Neural progenitor cell (in vitro differentiated cells): ENCODE data around the gene NCF2. TPM values are rescaled to one million over a fixed set of nuclear protein-coding genes. Genes with fewer than 3 reads are reported as not detected.
A peak's percentile ranks its signal among the peaks of the same experiment; 100 is the strongest.

Experiments used
- DNase-seq: peaks from one replicate; pipeline ENCODE4 v3.0.0-alpha.2; 2016; ENCODE audit warnings: low spot score
- H2AFZ ChIP-seq: fragments of 200-600 bp; sonication (generic); replicated peaks from 2 replicates; pipeline ENCODE4 v1.6.1; 2016; ENCODE audit warnings: antibody characterized with exemption
- H3F3A ChIP-seq: fragments of 200-600 bp; sonication (generic); 2 replicates; pipeline ENCODE4 v1.6.1; 2016; ENCODE audit warnings: antibody characterized with exemption, low read depth
- H3K27ac ChIP-seq: fragments of 200-600 bp; sonication (generic); 2 replicates; pipeline ENCODE4 v1.5.1; 2016; ENCODE audit warnings: mild to moderate bottlenecking
- H3K27me3 ChIP-seq: fragments of 200-600 bp; sonication (generic); 2 replicates; pipeline ENCODE4 v1.6.1; 2016; ENCODE audit warnings: mild to moderate bottlenecking, moderate library complexity
- H3K36me3 ChIP-seq: fragments of 200-600 bp; sonication (generic); 2 replicates; pipeline ENCODE4 v1.5.1; 2016
- H3K4me1 ChIP-seq: fragments of 200-600 bp; sonication (generic); 2 replicates; pipeline ENCODE4 v1.6.1; 2016; ENCODE audit warnings: mixed run types
- H3K4me2 ChIP-seq: fragments of 200-600 bp; sonication (generic); 2 replicates; pipeline ENCODE4 v1.6.1; 2016
- H3K4me3 ChIP-seq: fragments of 200-600 bp; sonication (generic); 2 replicates; pipeline ENCODE4 v1.5.1; 2016
- H3K79me2 ChIP-seq: fragments of 200-600 bp; sonication (generic); 2 replicates; pipeline ENCODE4 v1.6.1; 2016; ENCODE audit warnings: low read depth
- H3K9ac ChIP-seq: fragments of 200-600 bp; sonication (generic); 2 replicates; pipeline ENCODE4 v1.6.1; 2016
- H3K9me3 ChIP-seq: fragments of 200-600 bp; sonication (generic); 2 replicates; pipeline ENCODE4 v1.5.1; 2016; ENCODE audit warnings: low read depth
- H4K20me1 ChIP-seq: fragments of 200-600 bp; sonication (generic); 2 replicates; pipeline ENCODE4 v1.6.1; 2016; ENCODE audit warnings: low read depth
- H3K27ac Mint-ChIP-seq: 3 replicates; pipeline ENCODE4 v1.8.0; 2021; ENCODE audit warnings: mixed read lengths
- H3K27me3 Mint-ChIP-seq: 2 replicates; pipeline ENCODE4 v1.8.0; 2022; ENCODE audit warnings: low read depth, mild to moderate bottlenecking, inconsistent platforms, moderate library complexity, mixed read lengths; ENCODE audit not compliant: insufficient read depth
- H3K36me3 Mint-ChIP-seq: 3 replicates; pipeline ENCODE4 v1.8.0; 2021; ENCODE audit warnings: mixed read lengths
- H3K4me1 Mint-ChIP-seq: 3 replicates; pipeline ENCODE4 v1.8.0; 2021; ENCODE audit warnings: mixed read lengths
- H3K4me3 Mint-ChIP-seq: 3 replicates; pipeline ENCODE4 v1.8.0; 2021; ENCODE audit warnings: mild to moderate bottlenecking, moderate library complexity, mixed read lengths
- H3K9me3 Mint-ChIP-seq: 3 replicates; pipeline ENCODE4 v1.8.0; 2020; ENCODE audit warnings: mixed read lengths
- EZH2 ChIP-seq: fragments of 200-600 bp; sonication (generic); IDR thresholded peaks from 2 replicates; pipeline ENCODE4 v1.6.1; 2017; ENCODE audit warnings: antibody characterized with exemption, mild to moderate bottlenecking, moderate library complexity
- EZH2phosphoT487 ChIP-seq: fragments of 200-600 bp; sonication (generic); IDR thresholded peaks from 2 replicates; pipeline ENCODE4 v1.6.1; 2017; ENCODE audit warnings: antibody characterized with exemption
- total RNA-seq: library from RNA; depleted of rRNA; stranded (reverse); fragments of >200 nt; gene quantifications from 2 replicates; pipeline ENCODE4 v1.2.3, GENCODE V29; 2015; ENCODE audit warnings: low replicate concordance
- TF ChIP-seq, protein P1 (sequence below): fragments of 200-600 bp; sonication (generic); IDR thresholded peaks from 2 replicates; pipeline ENCODE4 v1.5.1; 2017; ENCODE audit warnings: antibody characterized with exemption, mild to moderate bottlenecking

NCF2 gene
- total RNA-seq, 1 donor from 2014 or later = not detected

DNA sequence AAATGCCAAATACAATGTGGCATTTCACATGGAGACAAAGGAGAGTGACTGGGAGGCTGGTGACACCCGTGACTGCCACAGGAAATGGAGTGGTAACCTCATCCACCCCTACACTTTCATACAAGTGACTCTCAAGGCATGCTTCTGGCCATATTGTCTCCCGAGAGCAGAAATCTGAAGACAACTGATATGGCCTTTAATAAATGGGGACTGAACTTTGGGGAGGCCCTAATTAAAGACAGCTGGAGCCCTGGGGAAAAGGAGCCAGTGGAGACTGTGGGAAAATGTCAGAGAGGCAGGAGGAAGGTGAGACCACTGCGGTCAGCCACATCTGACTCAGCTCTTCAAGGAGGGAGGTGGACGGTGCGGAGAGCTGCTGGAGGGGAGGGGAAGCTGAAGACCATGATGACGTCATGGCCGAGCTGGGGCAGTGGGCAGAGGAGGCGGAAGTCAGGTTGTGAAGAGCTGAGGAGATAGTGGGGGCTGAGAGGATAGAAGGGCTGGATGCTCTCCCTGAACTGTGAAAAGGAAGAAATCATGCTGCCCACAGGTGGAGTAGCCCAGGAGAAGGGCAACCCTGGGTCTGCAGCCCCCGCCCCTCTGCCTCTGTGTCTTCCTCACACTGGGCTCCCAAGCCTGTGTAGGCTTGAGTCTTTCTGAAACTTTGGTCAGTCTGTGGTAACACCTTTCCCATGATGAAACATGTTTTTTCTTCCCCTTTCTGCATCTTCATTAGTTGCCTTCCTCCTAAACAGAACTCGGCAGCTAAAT is 14.0 kb upstream of the NCF2 start:
- no peak overlapping the region for H2AFZ ChIP-seq
- no peaks in the 10 kb centered on the region for H3K27me3 ChIP-seq
- H4K20me1 ChIP-seq = no peaks in the 10 kb centered on the region
- no peak for DNase-seq
- no peaks in the 10 kb centered on the region for H3K9me3 ChIP-seq
- no peak overlapping the region for H3K9ac ChIP-seq
- no peak overlapping the region for H3K4me3 ChIP-seq
- H3K9me3 Mint-ChIP-seq = no peaks in the 10 kb centered on the region
- H3K79me2 ChIP-seq = no peaks in the 10 kb centered on the region
- H3K27ac Mint-ChIP-seq = peak overlapping the region; percentile 44
- H3K4me1 Mint-ChIP-seq = peaks cover 6% of the 10 kb centered on the region
- H3K4me1 ChIP-seq = no peaks in the 10 kb centered on the region
- no peaks in the 10 kb centered on the region for H3F3A ChIP-seq
- peaks cover 7% of the 10 kb centered on the region for H3K27me3 Mint-ChIP-seq
- H3K4me3 Mint-ChIP-seq = no peak overlapping the region
- no peaks in the 10 kb centered on the region for H3K36me3 ChIP-seq
- H3K27ac ChIP-seq = no peak overlapping the region
- no peaks in the 10 kb centered on the region for H3K36me3 Mint-ChIP-seq
- H3K4me2 ChIP-seq = no peak overlapping the region
- TF ChIP-seq EZH2phosphoT487 = no peak
- TF ChIP-seq, protein P1, sequence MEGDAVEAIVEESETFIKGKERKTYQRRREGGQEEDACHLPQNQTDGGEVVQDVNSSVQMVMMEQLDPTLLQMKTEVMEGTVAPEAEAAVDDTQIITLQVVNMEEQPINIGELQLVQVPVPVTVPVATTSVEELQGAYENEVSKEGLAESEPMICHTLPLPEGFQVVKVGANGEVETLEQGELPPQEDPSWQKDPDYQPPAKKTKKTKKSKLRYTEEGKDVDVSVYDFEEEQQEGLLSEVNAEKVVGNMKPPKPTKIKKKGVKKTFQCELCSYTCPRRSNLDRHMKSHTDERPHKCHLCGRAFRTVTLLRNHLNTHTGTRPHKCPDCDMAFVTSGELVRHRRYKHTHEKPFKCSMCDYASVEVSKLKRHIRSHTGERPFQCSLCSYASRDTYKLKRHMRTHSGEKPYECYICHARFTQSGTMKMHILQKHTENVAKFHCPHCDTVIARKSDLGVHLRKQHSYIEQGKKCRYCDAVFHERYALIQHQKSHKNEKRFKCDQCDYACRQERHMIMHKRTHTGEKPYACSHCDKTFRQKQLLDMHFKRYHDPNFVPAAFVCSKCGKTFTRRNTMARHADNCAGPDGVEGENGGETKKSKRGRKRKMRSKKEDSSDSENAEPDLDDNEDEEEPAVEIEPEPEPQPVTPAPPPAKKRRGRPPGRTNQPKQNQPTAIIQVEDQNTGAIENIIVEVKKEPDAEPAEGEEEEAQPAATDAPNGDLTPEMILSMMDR = no peak
- no peak for TF ChIP-seq EZH2

DNA sequence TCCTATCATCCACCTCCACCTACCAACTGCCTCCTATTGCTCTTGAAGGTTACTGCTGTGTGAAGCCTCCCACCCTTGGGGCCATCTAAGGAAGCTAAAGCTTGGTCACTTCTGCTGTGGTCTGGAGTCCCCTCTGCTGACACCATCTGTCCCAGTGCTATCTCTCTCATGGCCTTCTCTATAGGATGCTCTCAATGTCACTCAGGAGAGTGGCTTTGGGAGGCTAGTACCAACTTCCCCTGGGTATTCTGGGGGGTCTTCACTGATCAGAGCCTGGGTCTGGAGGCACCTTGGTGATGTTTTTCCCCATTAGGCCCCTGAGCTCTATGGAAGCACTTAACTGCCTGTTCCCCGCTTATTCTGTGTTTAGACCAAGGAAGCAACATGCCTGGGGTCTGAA is 12.3 kb upstream of the NCF2 start:
- Histone ChIP-seq H3K27ac (no peak overlapping the region), H3K27me3 (no peaks in the 10 kb centered on the region), H3K9me3 (no peaks in the 10 kb centered on the region), H4K20me1 (no peaks in the 10 kb centered on the region), H3K4me2 (no peak overlapping the region), H3F3A (no peaks in the 10 kb centered on the region), H3K79me2 (no peaks in the 10 kb centered on the region), H3K4me1 (no peaks in the 10 kb centered on the region), H3K4me3 (no peak overlapping the region), H3K9ac (no peak overlapping the region), H2AFZ (no peak overlapping the region), H3K36me3 (no peaks in the 10 kb centered on the region)
- H3K36me3 Mint-ChIP-seq = no peaks in the 10 kb centered on the region
- no peak for DNase-seq
- peaks cover 13% of the 10 kb centered on the region for H3K4me1 Mint-ChIP-seq
- H3K27me3 Mint-ChIP-seq = peaks cover 7% of the 10 kb centered on the region
- no peaks in the 10 kb centered on the region for H3K9me3 Mint-ChIP-seq
- TF ChIP-seq EZH2 (no peak), EZH2phosphoT487 (no peak)
- TF ChIP-seq, protein P1 = no peak
- no peak overlapping the region for H3K27ac Mint-ChIP-seq
- no peak overlapping the region for H3K4me3 Mint-ChIP-seq

DNA sequence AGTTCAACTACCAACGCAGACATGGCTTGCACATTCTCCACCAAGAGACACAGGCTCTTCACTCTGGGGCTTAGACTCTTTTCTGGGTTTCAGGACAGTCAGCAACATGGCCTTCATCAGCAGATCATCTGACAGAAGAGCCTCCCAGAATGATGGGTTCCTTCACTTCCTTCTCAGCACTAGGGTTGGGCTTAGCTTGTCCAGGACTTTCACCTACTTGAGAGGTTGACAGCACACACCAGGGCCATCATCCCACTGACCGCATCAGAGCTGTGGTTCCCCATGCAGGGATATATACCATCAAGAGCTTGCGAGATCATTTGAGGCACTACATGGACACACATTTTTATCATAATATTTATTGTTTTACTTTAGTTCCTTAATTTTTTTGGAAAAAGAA is 10.4 kb upstream of the NCF2 start:
- Mint-ChIP-seq H3K4me1 (peaks cover 13% of the 10 kb centered on the region), H3K36me3 (no peaks in the 10 kb centered on the region), H3K27ac (no peak overlapping the region), H3K27me3 (peaks cover 4% of the 10 kb centered on the region), H3K4me3 (no peak overlapping the region), H3K9me3 (no peaks in the 10 kb centered on the region)
- H3K4me2 ChIP-seq = no peak overlapping the region
- no peaks in the 10 kb centered on the region for H3K27me3 ChIP-seq
- H3K79me2 ChIP-seq = no peaks in the 10 kb centered on the region
- H3K4me3 ChIP-seq = no peak overlapping the region
- no peaks in the 10 kb centered on the region for H3K9me3 ChIP-seq
- no peaks in the 10 kb centered on the region for H3K4me1 ChIP-seq
- no peak overlapping the region for H3K27ac ChIP-seq
- H3F3A ChIP-seq = no peaks in the 10 kb centered on the region
- TF ChIP-seq EZH2 (no peak), EZH2phosphoT487 (no peak)
- no peak overlapping the region for H3K9ac ChIP-seq
- no peaks in the 10 kb centered on the region for H3K36me3 ChIP-seq
- H4K20me1 ChIP-seq = no peaks in the 10 kb centered on the region
- no peak overlapping the region for H2AFZ ChIP-seq
- no peak for DNase-seq

DNA sequence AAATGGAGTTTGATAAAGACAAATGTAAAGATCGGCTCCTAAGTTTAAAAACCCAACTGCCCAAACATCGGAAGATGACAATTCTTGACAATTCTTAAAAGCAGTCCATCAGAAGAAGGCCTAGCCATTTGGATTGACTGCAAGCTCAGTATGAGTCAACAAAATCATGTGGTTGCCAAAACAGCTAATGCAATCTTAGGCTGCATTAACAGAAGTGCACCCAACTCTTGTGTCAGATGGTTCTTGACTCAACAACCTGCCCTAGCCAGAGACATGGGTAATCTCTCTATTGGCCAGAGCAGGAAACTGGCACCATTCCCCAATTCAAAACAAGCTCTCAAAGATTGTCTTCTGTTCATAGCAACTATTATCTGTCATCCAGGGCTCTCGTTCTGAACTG is 9.9 kb upstream of the NCF2 start:
- Mint-ChIP-seq H3K27ac (no peak overlapping the region), H3K27me3 (peaks cover 3% of the 10 kb centered on the region), H3K9me3 (no peaks in the 10 kb centered on the region), H3K36me3 (no peaks in the 10 kb centered on the region), H3K4me1 (peaks cover 13% of the 10 kb centered on the region), H3K4me3 (no peak overlapping the region)
- Histone ChIP-seq H4K20me1 (no peaks in the 10 kb centered on the region), H3K27ac (no peak overlapping the region), H3K9me3 (no peaks in the 10 kb centered on the region), H3K4me2 (no peak overlapping the region), H3K4me3 (no peak overlapping the region), H3F3A (no peaks in the 10 kb centered on the region), H3K27me3 (no peaks in the 10 kb centered on the region), H3K79me2 (no peaks in the 10 kb centered on the region), H3K36me3 (no peaks in the 10 kb centered on the region), H2AFZ (no peak overlapping the region), H3K4me1 (no peaks in the 10 kb centered on the region), H3K9ac (no peak overlapping the region)
- DNase-seq = no peak
- TF ChIP-seq EZH2 = no peak
- TF ChIP-seq, protein P1 = no peak
- no peak for TF ChIP-seq EZH2phosphoT487
